B cell (primary cell): ENCODE data around the gene NUAK2. TPM values are rescaled to one million over a fixed set of nuclear protein-coding genes. Genes with fewer than 3 reads are reported as not detected.
A peak's percentile ranks its signal among the peaks of the same experiment; 100 is the strongest.

Source experiments
- ATAC-seq: fragments of 200-7000 bp; cut with Tn5 transposase; one replicate; pipeline ENCODE4 v1.10.0; 2021; ENCODE audit warnings: low read depth, mild to moderate bottlenecking, moderate number of reproducible peaks, moderate library complexity
- CTCF ChIA-PET: fragments of 350-600 bp; sonication (Branson Sonifier 250); formaldehyde crosslinking; loops from one replicate; lab custom pipeline; 2021; ENCODE audit warnings: antibody characterized with exemption, inconsistent platforms; lab: Charles Lee
- POLR2A ChIA-PET: fragments of 350-600 bp; sonication (Branson Sonifier 250); formaldehyde crosslinking; loops from one replicate; lab custom pipeline; 2021; ENCODE audit warnings: antibody characterized with exemption; lab: Charles Lee
- DNase-seq: peaks from one replicate; pipeline ENCODE4 v3.0.0; 2013
- H2AFZ ChIP-seq: 2 replicates; pipeline ENCODE4 v1.6.1; 2012; ENCODE audit warnings: mild to moderate bottlenecking, low read depth, low read length; ENCODE audit not compliant: insufficient read depth, poor library complexity, severe bottlenecking
- H3K27ac ChIP-seq, 2 donors: 1 replicate in 1 of 2; 2 replicates in 1 of 2; pipeline ENCODE4 v1.5.1; 2012 to 2013; ENCODE audit warnings: low read length in 2 of 2, mild to moderate bottlenecking in 2 of 2, moderate library complexity in 1 of 2
- H3K27me3 ChIP-seq, 4 experiments: fragments of 200-600 bp in 1 of 4; sonication (generic) in 1 of 4; replicated peaks in 1 of 4; 1 replicate in 2 of 4; 2 replicates in 2 of 4; pipeline versions ENCODE4 v1.6.1 to v1.7.0; 2013 to 2016; ENCODE audit warnings: low read length in 3 of 4, mild to moderate bottlenecking in 2 of 4, mixed read lengths in 1 of 4, moderate library complexity in 1 of 4; ENCODE audit not compliant: insufficient read depth in 4 of 4, control insufficient read depth in 3 of 4; ENCODE audit errors: control extremely low read depth in 1 of 4
- H3K36me3 ChIP-seq, 2 experiments: replicated peaks in 1 of 2; 1 replicate in 1 of 2; 2 replicates in 1 of 2; pipeline versions ENCODE4 v1.6.1 to v1.7.1; 2013; ENCODE audit warnings: low read length in 1 of 2; ENCODE audit not compliant: insufficient read depth in 2 of 2, control insufficient read depth in 1 of 2; ENCODE audit errors: control extremely low read depth in 1 of 2, extremely low read depth in 1 of 2
- H3K4me1 ChIP-seq, 2 donors: fragments of 200-600 bp in 1 of 2; sonication (generic) in 1 of 2; 1 replicate in 1 of 2; 2 replicates in 1 of 2; pipeline versions ENCODE4 v1.5.1 to v1.6.1; 2013 to 2017; ENCODE audit warnings: low read length in 2 of 2; ENCODE audit not compliant: control insufficient read depth in 2 of 2, insufficient read depth in 2 of 2
- H3K4me2 ChIP-seq: replicated peaks from 2 replicates; pipeline ENCODE3; 2012; ENCODE audit warnings: mild to moderate bottlenecking, low read depth, low read length; ENCODE audit not compliant: poor library complexity, severe bottlenecking
- H3K4me3 ChIP-seq, 5 experiments: fragments of 200-600 bp in 1 of 5; sonication (generic) in 1 of 5; 1 replicate in 3 of 5; 2 replicates in 2 of 5; pipeline versions ENCODE4 v1.5.1 to v1.7.0; 2011 to 2016; ENCODE audit warnings: low read length in 4 of 5, mild to moderate bottlenecking in 4 of 5, low read depth in 2 of 5, control low read depth in 1 of 5, moderate library complexity in 1 of 5; ENCODE audit not compliant: insufficient read depth in 1 of 5; ENCODE audit errors: control extremely low read depth in 1 of 5, extremely low read depth in 1 of 5
- H3K79me2 ChIP-seq: fragments of 200-600 bp; sonication (generic); one replicate; pipeline ENCODE4 v1.6.0; 2016; ENCODE audit warnings: low read length; ENCODE audit not compliant: control insufficient read depth, insufficient read depth
- H3K9ac ChIP-seq: fragments of 200-600 bp; sonication (generic); 2 replicates; pipeline ENCODE4 v1.6.1; 2017; ENCODE audit warnings: mild to moderate bottlenecking, low read length, moderate library complexity
- H3K9me3 ChIP-seq, 3 donors: one replicate each; pipeline versions ENCODE4 v1.6.1 to v1.7.1; 2013; ENCODE audit warnings: low read length in 2 of 3; ENCODE audit not compliant: control insufficient read depth in 2 of 3, insufficient read depth in 1 of 3; ENCODE audit errors: control extremely low read depth in 1 of 3
- H4K20me1 ChIP-seq: 2 replicates; pipeline ENCODE4 v1.6.0; 2012; ENCODE audit warnings: mild to moderate bottlenecking, low read length; ENCODE audit not compliant: insufficient read depth, control insufficient read depth, poor library complexity, severe bottlenecking
- H3K27ac Mint-ChIP-seq: one replicate; pipeline ENCODE4 v1.8.0; 2021; ENCODE audit warnings: mixed read lengths
- H3K27me3 Mint-ChIP-seq: one replicate; pipeline ENCODE4 v1.8.0; 2021; ENCODE audit warnings: mixed read lengths
- H3K4me1 Mint-ChIP-seq: one replicate; pipeline ENCODE4 v1.8.0; 2021; ENCODE audit warnings: mixed read lengths
- H3K4me3 Mint-ChIP-seq: one replicate; pipeline ENCODE4 v1.8.0; 2021; ENCODE audit warnings: mixed read lengths
- H3K9me3 Mint-ChIP-seq: one replicate; pipeline ENCODE4 v1.8.0; 2022; ENCODE audit warnings: mixed read lengths; ENCODE audit not compliant: insufficient read depth
- CTCF ChIP-seq: fragments of 200-600 bp; IDR thresholded peaks from one replicate; pipeline ENCODE4 v1.8.0; 2022; ENCODE audit warnings: antibody characterized with exemption, mild to moderate bottlenecking
- EZH2 ChIP-seq: IDR thresholded peaks from 2 replicates; pipeline ENCODE4 v1.6.1; 2012; ENCODE audit warnings: borderline replicate concordance, low read depth, mild to moderate bottlenecking, moderate library complexity, low read length; ENCODE audit not compliant: insufficient read depth, poor library complexity, severe bottlenecking
- WGBS: methylation state at CpG from one replicate; pipeline ENCODE4 v1.1.5; 2013; ENCODE audit warnings: missing lambda C conversion rate; ENCODE audit not compliant: insufficient coverage; 5-methylcytosine and 5-hydroxymethylcytosine counted together
- intact Hi-C: fragments of 100-400 bp; cut with micrococcal nuclease; formaldehyde crosslinking; loops from one replicate; pipeline ENCODE4 v1.10.0; 2022
- polyA plus RNA-seq: library from polyadenylated mRNA; depleted of rRNA; stranded (reverse); fragments of >200 nt; gene quantifications from 2 replicates; pipeline ENCODE4 v1.2.3, GENCODE V29; 2012
- total RNA-seq, 2 donors: library from RNA; stranded (reverse); fragments of 120-200 nt in 1 of 2; gene quantifications; 1 replicate in 1 of 2; 2 replicates in 1 of 2; pipeline versions ENCODE4 v1.2.3 to v1.2.4, GENCODE V29; 2013 to 2022

Gene NUAK2
- total and polyA plus RNA-seq, 2 donors (not counting 1 experiment from before 2014, with no cell fraction given): 37.9 to 102 TPM

- Mint-ChIP-seq H3K27ac (peak overlapping the region; percentile 92), H3K4me3 (peak overlapping the region; percentile 74), H3K27me3 (no peaks in the 10 kb centered on the region), H3K9me3 (no peaks in the 10 kb centered on the region), H3K4me1 (peaks cover 85% of the 10 kb centered on the region)
- WGBS: 96% methylated on average over 2 of the region's 3 CpGs
- Histone ChIP-seq H3K4me1 (peaks cover 89 to 98% of the 10 kb centered on the region in 2 donors), H3K27ac (peak overlapping the region; percentile 94), H3K79me2 (peaks cover 27% of the 10 kb centered on the region), H3K4me3 (peak overlapping the region in 2 of 5 experiments; percentile 6 to 42), H3K27me3 (no peaks in the 10 kb centered on the region), H3K9ac (peak overlapping the region; percentile 49), H3K4me2 (peak overlapping the region; percentile 82), H4K20me1 (no peaks in the 10 kb centered on the region), H3K36me3 (no peaks in the 10 kb centered on the region), H3K9me3 (peaks cover 0 to 7% (median 0%) of the 10 kb centered on the region in 3 donors), H2AFZ (no peak overlapping the region)
- no peak for ATAC-seq
- TF ChIP-seq EZH2: no peak
- TF ChIP-seq CTCF: no peak
- POLR2A ChIA-PET: interaction anchor here (2.9 to 9.8 kb wide), 3 partner anchors 10 to 31 kb away, joined by 18 to 372 read pairs (median 131); partner anchors contain the start of gene NUAK2
- CTCF ChIA-PET: interaction anchor here (1.0 to 56.6 kb wide), 6 partner anchors 11 to 110 kb away, joined by 3 to 2421 read pairs (median 16); partner anchors contain the start of gene NUAK2
- DNase-seq: no peak
- intact Hi-C loops: loop anchor here (5.0 to 10.0 kb wide), 3 partner anchors 765 to 2000 kb away; partner anchors contain the start of gene RHEX
Measured at GRCh38 chr1:205287076-205287475, 34.5 kb downstream of the NUAK2 start.

- TF ChIP-seq CTCF (no peak), EZH2 (no peak)
- CTCF ChIA-PET: interaction anchor here (1.0 to 56.6 kb wide), 7 partner anchors 12 to 110 kb away, joined by 3 to 2421 read pairs (median 10); partner anchors contain the start of gene NUAK2
- no peaks in the 10 kb centered on the region for H3K36me3 ChIP-seq
- DNase-seq (peak; percentile 72), ATAC-seq (peak; percentile 6)
- 40% methylated on average over 8 of the region's 9 CpGs for WGBS
- H3K4me1 ChIP-seq: peaks cover 88 to 98% of the 10 kb centered on the region in 2 donors
- no peak overlapping the region for H2AFZ ChIP-seq
- peak overlapping the region in 4 of 5 experiments; percentile 1 to 47 (median 36) for H3K4me3 ChIP-seq
- Mint-ChIP-seq H3K27ac (peak overlapping the region; percentile 92), H3K4me3 (peak overlapping the region; percentile 74), H3K27me3 (no peaks in the 10 kb centered on the region), H3K4me1 (peaks cover 78% of the 10 kb centered on the region), H3K9me3 (no peaks in the 10 kb centered on the region)
- H3K9me3 ChIP-seq: peaks cover 0 to under 1% (median 0%) of the 10 kb centered on the region in 3 donors
- H3K4me2 ChIP-seq: peak overlapping the region; percentile 82
- H4K20me1 ChIP-seq: no peaks in the 10 kb centered on the region
- peaks cover 27% of the 10 kb centered on the region for H3K79me2 ChIP-seq
- peak overlapping the region; percentile 94 for H3K27ac ChIP-seq
- POLR2A ChIA-PET: interaction anchor here (2.0 to 9.8 kb wide), 4 partner anchors 10 to 31 kb away, joined by 7 to 372 read pairs (median 74); partner anchors contain the start of gene NUAK2
- H3K27me3 ChIP-seq: no peaks in the 10 kb centered on the region
- intact Hi-C loops: loop anchor here (5.0 to 10.0 kb wide), 3 partner anchors 764 to 1999 kb away; partner anchors contain the start of gene RHEX
- peak overlapping the region; percentile 49 for H3K9ac ChIP-seq
Measured at GRCh38 chr1:205286335-205286950, 35.1 kb downstream of the NUAK2 start.
